Stimulated activated CD4-positive, alpha-beta T cell treated with anti-CD3 and anti-CD28 coated beads, Interleukin-2, amount 100 ng/mL, for 24 hours (primary cell): ENCODE results near the gene RAB9A.
"Not testable (repeated sequence)": the region's sequence is repeated elsewhere in the genome, so short reads cannot be mapped to it uniquely, and the experiment has no call there.

Experiments
- DNase-seq, 2 donors: peaks; one replicate each; pipeline ENCODE4 v3.0.0-alpha.2; 2020

Gene RAB9A

DNA sequence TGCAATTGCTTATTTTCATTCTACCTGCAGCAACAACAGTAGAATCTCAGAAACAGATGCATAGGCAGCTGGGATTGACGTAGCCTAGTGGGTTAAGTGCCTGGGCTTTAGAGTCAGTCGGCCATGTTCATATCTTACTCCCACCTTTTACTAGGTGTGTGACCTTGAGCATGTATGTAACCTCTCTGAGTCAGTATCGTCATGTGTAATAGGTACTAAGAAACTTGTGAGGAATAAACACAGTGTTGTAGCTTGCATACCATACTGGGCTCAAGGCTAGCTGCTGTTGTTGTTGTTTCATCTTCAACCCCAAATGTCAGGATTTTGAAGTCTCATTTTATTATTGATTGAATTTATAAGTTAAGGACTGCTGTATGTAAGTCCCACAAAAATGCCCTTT lies 14.2 kb downstream of the RAB9A start:
- no peak for DNase-seq

DNA sequence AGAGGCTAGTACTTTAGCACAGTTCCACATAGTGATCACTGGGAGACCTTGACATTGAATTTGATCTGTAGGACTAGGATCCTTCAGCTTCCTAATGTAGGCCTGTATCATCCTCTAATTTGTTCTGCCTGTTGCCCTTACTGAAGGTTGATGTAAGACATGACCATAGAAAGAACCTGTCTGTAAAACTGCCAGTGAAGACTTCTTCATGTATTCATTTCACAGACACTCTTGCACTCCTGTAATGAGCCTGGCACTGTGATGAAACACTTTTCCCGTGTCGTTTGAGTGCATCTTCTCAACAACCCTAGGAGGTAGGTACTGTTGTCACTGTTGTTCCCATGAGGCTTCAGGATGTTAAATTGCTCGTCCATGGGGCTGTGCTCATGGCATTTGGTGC lies 14.7 kb downstream of the RAB9A start:
- DNase-seq: no peak

DNA sequence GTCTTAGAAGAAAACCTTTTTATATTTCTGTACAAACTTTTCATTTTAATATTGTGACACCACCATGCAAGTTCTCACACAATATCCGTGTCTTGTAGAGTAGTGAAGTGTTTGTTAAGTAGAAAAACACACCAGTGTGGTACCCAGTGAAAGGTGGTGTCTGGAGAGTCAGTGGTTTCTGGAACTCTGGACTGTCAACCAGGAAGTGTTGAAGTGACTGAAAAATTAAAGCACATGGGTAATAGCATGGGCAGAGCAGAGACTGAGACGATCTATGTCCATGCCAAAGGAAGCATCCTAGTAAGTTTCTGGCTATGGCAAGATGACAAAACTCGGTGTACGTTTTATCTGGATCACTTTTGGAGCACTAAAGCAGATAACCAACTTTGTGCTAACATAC lies 22.2 kb downstream of the RAB9A start:
- no peak for DNase-seq

DNA sequence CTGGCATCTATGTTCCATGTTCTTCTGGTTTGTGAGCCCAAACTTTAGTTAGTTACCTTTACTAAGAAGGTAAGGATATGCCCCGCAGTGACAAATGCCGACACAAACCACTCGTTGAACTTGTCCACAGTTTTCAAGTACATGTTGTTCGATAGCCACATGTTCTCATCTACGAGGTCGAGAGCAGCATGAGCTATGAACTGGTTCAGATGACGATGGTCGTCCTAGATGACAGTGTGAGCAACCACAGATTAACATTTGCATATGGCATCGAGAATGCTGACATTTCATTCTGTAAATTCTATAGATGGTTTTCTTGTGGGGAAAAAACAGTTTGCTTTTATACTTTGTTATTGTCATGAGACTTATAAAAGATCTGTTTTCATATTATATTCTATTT lies 27.5 kb downstream of the RAB9A start:
- no peak for DNase-seq

DNA sequence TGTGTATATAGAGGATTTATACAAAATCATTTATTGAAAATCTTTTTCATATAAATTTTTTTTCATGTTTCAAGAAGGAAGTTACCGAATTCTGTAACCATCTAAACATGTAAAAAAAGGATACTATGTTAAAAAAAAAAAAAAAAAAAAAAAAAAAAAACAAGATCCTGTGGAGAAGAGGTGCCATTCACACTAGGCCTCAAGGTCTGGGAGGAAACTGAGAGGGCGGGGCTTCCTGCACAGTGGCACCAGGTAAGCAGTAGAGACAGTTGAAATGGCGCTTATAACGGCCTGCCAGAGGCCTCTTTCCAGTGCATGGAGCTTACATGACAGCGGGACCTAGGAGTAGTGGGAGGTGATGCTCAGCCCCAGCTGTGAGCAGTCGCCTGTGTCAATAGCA lies 28.0 kb downstream of the RAB9A start:
- peak in 1 of 2 donors; percentile 12 for DNase-seq

DNA sequence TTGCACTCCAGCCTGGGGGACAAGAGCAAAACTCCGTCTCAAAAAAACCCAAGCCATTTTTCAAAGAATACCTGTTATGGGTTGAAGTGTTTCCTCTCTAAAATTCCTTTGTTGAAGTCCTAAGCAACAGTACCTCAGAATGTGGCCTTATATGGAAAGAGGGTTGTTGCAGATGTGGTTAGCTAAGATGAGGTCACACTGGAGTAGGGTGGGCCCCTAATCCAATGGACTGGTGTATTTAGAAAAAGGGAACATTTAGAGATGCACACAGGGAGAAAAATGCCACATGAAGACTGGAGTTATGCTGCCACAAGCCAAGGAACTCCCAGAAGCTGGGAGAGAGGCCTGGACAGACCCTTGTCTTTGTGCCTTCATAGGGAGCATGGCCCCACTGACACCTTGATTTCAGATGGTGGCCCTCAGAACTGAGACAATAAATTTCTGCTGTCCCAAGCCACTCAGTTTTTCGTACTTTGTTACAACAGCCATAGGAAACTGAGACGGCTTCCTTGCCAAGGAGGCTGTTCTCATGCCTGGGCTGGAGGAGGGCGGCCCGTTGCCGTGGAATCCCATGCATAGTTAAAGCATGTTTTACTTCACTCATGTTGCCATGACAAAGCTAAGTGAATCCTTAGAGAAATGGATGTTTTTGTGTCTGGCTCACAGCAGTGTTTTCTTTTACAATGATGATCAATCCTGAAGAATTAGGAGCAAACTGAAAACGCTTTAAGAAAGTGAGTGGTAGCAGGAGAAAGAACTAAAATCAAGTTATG lies 29.0 kb downstream of the RAB9A start:
- no peak for DNase-seq

DNA sequence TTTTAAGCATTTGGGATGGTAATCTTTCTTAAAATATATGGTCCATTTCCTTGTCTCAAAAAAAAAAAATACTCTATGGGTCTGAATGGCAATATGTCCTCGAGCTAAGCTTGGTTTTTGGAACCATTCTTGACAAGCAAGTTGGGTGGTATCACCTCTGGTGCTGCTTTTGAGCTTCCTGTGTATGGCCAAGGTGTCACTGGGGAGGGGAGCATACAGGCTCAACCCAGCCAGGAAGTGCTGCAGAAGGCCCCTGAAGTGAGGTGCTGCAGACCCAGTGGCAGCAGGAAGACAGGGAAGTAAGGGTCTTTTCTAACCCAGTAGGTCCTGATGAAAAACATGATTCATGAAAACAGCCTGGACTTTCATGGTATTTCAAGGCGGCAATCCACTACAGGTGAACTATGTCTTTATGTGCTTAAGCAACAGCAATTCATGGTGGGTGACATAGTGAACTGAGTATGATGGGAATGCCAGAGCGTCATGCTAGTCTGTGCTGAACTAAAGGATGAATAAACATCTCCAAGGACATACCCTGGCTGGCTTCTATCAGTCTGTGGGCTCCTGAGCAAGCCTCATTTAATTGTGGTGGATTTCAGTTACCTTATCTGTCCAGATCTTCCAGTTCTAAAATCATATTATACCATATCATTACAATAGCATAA lies 30.4 kb downstream of the RAB9A start:
- DNase-seq: no peak

DNA sequence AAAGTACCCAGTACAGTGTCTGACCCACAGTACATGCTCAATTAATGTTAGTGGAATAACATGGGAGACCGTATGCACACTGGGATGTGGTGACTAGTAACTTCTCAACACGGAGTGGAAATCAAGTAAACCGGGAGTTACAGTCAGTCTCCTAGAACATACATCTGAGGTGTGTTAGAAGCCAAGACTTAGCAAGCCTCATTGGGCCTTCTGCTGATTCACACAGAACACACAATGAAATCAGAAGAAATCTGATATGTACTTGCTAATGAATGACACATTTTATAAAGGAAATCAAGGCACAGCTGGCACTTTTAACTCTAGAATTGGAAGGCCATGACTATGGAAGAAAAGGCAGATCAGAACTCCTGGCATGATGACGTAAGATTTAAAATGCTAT lies 32.4 kb downstream of the RAB9A start:
- no peak for DNase-seq

DNA sequence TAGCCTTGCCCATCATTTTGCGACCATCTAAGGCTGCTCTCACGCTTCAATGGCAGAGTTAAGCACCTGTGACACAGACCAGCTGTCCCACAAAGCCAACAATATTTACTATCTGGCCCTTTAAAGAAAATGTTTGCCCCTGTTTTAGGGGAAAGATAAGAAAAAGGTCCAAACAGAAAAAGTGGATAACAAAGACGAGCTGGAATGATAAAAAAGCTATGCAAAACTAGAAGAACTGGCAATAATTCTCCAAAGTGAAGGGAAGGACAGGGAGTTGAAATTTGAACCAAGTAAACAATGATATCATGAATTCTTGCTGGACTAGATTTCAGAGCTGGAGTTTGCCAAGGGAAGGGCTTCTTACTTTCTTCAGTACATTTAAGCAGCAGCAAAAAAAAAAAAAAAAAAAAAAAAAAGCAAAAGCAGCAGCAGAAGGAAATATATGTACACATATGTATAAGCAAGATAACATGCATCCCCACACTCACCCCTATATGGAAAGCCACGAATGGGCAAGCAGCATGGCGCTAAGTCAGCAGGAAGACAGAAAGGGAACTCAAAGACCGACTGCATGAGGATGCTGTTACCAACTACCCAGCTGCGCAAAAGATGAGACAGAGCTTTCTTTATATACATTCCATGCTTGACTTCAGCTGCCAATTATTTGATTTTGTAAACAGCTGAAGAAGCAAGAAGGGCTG lies 33.0 kb downstream of the RAB9A start:
- DNase-seq: no peak

DNA sequence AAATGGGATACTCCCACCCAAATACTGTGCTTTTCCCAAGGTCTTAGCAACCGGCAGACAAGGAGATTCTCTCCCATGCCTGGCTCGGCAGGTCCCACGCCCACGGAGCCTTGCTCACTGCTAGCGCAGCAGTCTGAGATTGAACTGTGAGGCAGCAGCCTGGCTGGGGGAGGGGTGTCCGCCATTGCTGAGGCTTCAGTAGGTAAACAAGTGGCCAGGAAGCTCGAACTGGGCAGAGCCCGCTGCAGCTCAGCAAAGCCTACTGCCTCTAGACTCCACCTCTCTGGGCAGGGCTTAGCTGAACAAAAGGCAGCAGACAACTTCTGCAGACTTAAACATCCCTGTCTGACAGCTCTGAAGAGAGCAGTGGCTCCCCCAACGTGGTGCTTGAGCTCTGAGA lies 36.0 kb downstream of the RAB9A start:
- DNase-seq: peak; percentile 34 to 35

DNA sequence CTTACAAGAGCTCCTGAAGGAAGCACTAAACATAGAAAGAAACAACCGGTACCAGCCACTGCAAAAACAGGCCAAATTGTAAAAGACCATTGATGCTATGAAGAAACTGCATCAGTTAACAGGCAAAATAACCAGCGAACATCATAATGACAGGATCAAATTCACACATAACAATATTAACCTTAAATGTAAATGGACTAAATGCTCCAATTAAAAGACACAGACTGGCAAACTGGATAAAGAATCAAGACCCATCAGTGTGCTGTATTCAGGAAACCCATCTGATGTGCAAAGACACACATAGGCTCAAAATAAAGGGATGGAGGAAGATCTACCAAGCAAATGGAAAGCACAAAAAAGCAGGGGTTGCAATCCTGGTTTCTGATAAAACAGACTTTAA lies 37.7 kb downstream of the RAB9A start:
- DNase-seq: not testable (repeated sequence)

DNA sequence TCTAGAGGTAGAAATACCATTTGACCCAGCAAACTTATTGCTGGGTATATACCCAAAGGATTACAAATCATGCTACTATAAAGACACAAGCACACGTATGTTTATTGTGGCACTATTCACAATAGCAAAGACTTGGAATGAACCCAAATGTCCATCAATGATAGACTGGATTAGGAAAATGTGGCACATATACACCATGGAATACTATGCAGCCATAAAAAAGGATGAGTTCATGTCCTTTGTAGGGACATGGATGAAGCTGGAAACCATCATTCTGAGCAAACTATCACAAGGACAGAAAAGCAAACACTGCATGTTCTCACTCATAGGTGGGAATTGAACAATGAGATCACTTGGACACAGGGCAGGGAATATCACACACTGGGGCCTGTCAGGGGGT lies 41.6 kb downstream of the RAB9A start:
- DNase-seq: not testable (repeated sequence)

DNA sequence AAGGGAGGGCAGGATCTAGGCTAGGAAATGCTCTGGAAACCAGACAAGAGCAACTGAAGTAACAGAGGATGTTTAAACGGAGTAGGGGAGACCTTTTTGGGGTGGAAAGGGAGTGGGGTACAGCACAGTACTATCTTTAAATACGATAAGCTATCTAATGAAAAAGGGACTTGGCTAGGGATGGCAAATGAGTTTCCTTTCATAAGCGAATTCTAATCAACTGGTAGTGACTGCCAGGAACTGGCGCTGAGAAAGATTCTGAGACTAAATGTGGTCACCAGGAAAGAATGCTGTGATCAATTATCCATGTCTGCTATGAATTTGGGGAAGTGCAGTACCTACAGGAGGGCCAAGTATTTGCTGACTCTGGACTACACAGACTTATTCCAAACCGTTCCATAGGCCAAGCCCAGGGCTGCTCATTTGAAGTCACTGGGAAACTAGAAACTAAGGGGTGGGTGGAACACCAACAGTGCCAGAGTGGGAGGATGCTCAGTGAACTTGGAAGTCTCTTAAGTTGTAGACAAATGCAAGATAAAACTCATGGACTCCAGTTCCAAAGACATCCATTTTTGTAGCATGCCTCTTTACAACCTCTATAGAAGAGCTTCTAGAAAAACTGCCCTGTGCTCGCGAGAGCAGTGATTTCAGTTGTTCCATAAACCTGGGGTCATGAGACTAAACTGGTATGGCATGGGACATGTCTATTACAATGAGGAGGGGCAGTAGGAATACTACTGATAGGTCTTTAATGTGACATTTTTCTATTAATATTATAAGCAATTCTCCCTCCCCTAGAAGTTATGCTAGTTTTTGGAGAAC lies 43.5 kb downstream of the RAB9A start:
- no peak for DNase-seq

DNA sequence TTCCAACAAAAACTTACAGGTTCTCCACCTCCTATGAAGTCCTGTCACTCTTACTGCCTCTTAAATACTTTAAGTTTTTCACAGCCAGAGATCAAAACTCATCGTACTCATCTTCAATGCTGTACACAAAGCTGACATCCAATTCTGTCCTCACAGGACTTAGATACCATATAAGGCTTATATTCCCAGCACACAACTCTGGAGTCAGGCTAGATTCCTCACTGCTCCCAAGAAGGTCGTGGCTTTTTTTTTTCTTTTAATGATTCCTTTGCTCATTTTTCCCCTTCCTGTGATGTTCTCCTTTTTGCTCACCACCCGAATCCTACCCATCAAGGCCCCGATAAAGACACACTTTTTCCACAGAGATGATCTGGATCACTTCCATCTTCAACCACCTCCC lies 44.6 kb downstream of the RAB9A start:
- DNase-seq: no peak

DNA sequence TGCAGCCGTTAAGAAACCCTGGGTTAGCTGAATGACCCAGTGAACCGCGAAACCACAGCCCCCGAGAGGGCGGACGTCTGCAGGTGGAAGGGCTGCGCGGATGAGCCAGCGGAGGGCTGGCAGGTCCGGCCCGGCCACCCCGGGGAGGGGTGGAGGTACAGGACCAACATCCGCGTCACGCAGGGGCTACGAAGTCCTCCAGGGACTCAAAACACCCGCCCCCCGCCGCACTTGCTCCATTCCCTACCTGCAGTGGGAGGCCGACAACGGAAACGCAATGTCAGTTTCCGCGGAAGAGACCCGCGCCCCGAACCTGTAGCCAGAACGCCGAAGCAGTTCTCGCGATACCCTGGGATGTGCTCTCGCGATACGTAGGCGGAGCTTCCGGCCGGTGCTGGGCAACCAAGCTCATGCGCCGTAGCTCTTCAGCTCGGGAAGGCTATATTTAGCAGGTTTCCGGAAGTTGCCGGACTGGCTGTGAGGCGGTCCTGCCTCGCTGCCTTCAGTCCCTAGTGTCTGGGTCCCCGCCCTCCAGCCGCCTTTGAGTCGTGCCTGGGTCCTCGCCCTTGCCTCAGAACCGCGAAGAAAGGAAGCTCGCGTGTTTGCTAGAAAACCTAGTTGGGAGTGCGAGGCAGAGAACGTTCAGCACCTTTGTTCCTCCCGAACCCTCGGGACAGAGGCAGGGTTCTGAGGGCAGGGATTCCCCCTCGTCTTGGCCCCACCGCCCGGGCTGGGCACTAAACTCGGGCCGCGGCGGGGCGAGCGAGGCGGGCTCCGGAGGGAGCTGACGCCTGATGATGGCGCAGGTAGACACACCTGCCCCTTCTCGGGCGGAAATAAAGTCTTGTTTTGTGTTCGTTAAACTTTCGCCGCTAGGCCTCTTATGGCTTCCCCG lies 45.6 kb downstream of the RAB9A start, which contains the start of the genes OFD1 and TRAPPC2:
OFD1 (plus strand) TSS at position 471 of the 895 bp plus-strand sequence; CDS start at position 795, 324 bp downstream.
TRAPPC2 (minus strand) TSS at position 343 of the 895 bp plus-strand sequence. CDS start 14,657 bp downstream, outside the sequence.
- DNase-seq: peak; percentile 86 to 87

DNA sequence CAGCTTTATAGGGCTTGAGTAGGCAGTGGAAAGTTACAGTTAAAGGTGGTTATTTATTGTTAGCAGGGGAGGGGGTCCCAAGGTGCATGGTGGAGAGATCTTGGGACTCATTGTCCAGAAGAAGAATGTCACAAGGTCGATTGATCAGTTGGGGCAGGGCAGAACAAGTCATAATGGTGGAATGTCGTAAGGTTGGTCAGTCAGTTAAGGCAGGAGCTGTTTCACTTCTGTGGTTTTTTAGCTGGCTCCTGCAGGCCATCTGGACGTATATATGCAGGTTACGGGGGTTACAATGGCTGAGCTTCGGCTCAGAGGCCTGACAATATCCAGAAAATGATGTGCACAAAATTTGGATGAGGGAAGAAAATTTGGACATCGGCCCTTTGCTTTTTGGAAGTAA lies 52.8 kb downstream of the RAB9A start:
- DNase-seq: no peak

DNA sequence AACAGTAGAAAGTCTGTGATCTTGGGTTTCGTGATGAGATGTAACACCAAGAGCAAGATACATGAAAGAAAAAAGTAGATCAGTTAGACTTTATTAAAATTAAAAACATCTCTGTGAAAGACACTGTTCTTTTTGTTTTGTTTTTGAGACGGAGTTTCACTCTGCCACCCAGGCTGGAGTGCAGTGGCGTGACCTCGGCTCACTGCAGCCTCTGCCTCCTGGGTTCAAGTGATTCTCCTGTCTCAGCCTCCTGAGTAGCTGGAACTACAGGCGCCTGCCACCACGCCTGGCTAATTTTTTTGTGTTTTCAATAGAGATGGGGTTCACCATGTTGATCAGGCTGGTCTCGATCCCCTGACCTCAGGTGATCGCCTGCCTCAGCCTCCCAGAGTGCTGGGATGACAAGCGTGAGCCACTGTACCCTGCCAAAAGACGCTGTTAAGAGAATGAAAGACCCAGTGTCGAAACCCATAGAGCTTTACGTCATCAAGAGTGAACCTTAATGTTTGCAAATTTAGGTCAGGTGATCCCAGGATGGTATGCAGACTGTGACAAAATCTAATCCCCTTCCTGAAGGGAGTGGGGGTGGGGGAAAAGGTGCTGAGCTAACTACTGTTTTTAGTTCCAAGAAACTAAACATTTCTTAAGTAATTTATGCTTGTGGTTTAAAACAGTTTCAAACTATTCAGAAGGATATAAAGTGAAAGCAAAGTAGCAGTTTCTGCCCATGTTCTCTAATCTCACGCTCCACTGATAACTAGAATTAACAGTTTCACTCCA lies 53.7 kb downstream of the RAB9A start:
- DNase-seq: peak; percentile 28 to 56

DNA sequence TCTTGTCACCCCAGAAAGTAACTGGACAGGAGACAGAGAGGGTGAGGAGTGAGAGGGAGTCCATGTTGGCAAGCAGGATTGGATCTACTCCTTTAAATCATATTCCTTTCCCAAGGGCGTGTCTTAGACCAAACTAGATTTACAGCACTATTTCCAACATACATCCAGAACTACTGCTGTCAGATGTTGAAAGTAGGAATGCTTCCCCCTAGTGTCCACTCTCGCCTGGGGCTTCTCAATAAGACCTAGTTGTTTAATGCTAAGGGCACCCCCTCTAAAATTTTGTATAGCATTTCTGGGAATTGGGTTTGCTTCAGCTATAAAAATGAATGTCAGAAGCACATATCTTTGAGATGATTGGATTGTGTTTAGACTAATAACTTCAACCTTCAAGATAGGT lies 58.9 kb downstream of the RAB9A start:
- no peak for DNase-seq

DNA sequence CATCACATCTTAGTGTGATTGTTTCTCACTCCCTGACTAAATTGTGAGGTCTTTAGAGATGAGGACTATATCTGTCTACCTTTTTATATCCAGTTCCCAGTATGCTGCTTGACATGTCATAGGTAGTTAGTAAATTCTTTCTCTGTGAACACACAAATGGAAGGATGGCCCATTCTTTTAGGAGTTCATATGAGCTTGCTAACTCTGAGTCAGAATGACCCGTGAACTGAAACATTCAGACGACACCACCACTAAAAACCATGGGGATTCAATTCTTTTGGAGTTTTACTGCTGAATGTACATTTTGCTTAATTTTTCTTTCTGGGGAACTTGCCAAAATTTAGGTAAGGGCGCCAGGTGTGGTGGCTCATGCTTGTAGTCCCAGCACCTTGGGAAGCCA lies 59.6 kb downstream of the RAB9A start:
- DNase-seq: no peak

DNA sequence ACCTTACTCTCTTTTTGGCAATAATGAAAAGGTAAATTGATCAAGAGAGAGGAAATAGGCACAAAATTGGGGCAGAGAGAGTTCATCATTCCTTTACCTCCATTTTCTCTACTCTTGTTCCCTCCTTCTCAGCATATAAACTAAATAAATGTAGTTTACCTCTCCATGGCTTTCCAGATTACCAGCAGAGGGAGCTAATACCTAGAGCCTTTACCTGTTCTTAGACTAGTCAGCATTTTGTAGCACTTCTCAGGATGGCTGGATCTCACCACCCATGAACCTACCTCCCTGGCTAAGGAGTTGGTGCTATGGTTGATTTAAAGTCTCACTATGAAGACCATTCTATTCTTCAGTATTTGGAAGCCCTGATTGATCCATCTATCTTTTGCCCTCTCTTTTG lies 61.3 kb downstream of the RAB9A start:
- DNase-seq: no peak

DNA sequence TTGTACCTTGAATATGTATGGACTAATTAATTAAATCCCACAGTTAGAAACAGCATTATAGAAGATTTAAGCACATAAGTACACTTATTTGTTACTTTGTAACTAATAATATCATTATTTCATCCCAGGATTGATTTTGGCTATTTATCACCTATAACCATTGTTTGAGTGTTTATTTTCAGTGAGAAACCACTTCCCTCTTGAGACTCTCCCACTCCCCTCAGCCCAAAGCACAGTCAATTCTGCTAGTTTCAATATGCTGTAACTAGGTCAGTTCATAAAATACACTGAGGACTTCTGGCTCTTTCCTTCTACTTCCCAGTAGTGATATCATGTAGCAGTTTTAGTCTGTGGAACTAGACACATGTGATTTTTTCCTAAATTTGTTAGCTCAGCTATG lies 61.9 kb downstream of the RAB9A start:
- no peak for DNase-seq
